Measurements from ENCODE around the gene MAPK13. TPM values are rescaled to one million over a fixed set of nuclear protein-coding genes. Genes with fewer than 3 reads are reported as not detected.

MAPK13 gene
- total and polyA plus RNA-seq, 4 donors: 2.2 to 20.3 (median 11.5) TPM

DNA sequence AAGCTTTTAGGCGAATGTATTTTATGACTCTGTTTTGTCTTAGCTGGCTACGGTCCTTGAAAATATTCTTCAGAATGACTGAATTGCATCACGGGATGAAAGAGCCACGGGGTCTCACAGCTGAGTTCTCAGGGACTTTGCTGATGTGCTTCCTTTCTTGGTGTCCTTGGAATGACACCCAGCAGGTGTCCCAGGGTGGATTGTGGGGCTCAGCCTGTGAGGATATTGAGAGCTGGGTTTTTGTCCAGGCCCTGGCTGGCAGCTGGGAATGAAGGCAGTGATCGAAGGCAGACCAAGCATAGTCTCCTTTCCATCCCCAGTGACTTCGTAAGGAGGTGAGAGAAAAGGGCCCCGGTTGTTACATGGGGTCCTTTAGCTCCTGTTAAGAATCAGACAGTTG, 18.8 kb upstream of the MAPK13 start:
- 96% methylated on average over 7 of the region's 7 CpGs for WGBS, 2 donors
- ATAC-seq (ENCODE audit: low FRiP score) (no peak), DNase-seq (no peak)
- H3K27ac ChIP-seq (ENCODE audit: low read depth in 1 of 2, low read length in 2 of 2): no peak overlapping the region
- no peaks in the 10 kb centered on the region for H3K9me3 ChIP-seq (ENCODE audit: control insufficient read depth, low read length)
- H3K36me3 ChIP-seq (ENCODE audit: control insufficient read depth in 1 of 2, insufficient read depth in 2 of 2, low read length in 1 of 2): peaks cover 4 to 13% of the 10 kb centered on the region in 2 donors
- no peak overlapping the region for H3K4me3 ChIP-seq (ENCODE audit: low read length in 2 of 2)
- intact Hi-C loops (cut with DNase I): no loop called here
- H3K4me1 ChIP-seq (ENCODE audit: control insufficient read depth in 1 of 2, insufficient read depth in 2 of 2, low read length in 2 of 2): no peaks in the 10 kb centered on the region
- no peaks in the 10 kb centered on the region for H3K27me3 ChIP-seq (ENCODE audit: control insufficient read depth in 1 of 2, insufficient read depth in 2 of 2, low read length in 1 of 2)

DNA sequence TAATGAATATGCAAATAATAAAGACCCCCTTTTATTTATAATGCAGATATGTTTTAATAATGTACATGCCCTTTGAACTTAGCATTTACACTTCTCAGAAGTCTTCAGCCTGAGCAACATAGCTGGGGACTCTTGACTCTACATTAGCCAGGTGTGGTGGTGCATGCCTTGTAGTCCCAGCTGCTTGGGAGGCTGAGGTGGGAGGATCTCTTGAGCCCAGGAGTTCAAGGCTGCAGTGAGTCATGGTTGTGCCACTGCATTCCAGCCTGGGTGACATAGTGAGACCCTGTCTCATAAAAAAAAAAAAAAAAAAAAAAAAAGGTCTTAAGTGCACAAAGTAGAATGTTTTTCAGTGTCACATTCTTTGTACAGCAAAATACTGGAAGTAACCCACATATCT, 17.3 kb upstream of the MAPK13 start:
- Histone ChIP-seq H3K36me3 (ENCODE audit: control insufficient read depth in 1 of 2, insufficient read depth in 2 of 2, low read length in 1 of 2) (peaks cover 2 to 12% of the 10 kb centered on the region in 2 donors), H3K27ac (ENCODE audit: low read depth in 1 of 2, low read length in 2 of 2) (no peak overlapping the region), H3K4me3 (ENCODE audit: low read length in 2 of 2) (no peak overlapping the region), H3K4me1 (ENCODE audit: control insufficient read depth in 1 of 2, insufficient read depth in 2 of 2, low read length in 2 of 2) (no peaks in the 10 kb centered on the region), H3K9me3 (ENCODE audit: control insufficient read depth, low read length) (no peaks in the 10 kb centered on the region), H3K27me3 (ENCODE audit: control insufficient read depth in 1 of 2, insufficient read depth in 2 of 2, low read length in 1 of 2) (no peaks in the 10 kb centered on the region)
- ATAC-seq (ENCODE audit: low FRiP score): no peak
- intact Hi-C loops (cut with DNase I): no loop called here
- no peak for DNase-seq

DNA sequence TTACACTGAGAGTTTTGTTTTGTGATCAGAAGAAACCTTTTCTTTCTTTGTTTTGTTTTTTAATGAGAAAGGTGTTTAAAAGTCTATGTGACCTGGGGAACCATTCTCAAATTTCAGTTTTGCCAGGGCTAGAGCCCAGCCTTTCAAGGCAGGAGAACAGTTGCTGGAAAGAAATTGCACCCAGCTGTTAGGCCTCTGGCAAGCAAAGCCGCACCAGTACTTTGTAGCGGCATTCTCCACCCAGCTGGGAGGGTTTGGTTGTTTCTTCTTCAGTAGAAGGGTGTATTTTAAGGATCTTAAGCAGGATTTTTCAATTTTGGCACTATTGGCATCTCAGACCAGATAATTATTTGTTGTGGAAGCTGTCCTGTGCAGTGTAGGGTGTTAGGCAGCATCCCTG, 16.6 kb upstream of the MAPK13 start:
- WGBS, 2 donors: 91 to 94% methylated on average over 2 of the region's 2 CpGs
- DNase-seq (no peak), ATAC-seq (ENCODE audit: low FRiP score) (no peak)
- no peak overlapping the region for H3K4me3 ChIP-seq (ENCODE audit: low read length in 2 of 2)
- no peaks in the 10 kb centered on the region for H3K9me3 ChIP-seq (ENCODE audit: control insufficient read depth, low read length)
- intact Hi-C loops (cut with DNase I): no loop called here
- H3K27me3 ChIP-seq (ENCODE audit: control insufficient read depth in 1 of 2, insufficient read depth in 2 of 2, low read length in 1 of 2): no peaks in the 10 kb centered on the region
- peaks cover 2 to 6% of the 10 kb centered on the region in 2 donors for H3K36me3 ChIP-seq (ENCODE audit: control insufficient read depth in 1 of 2, insufficient read depth in 2 of 2, low read length in 1 of 2)
- no peak overlapping the region for H3K27ac ChIP-seq (ENCODE audit: low read depth in 1 of 2, low read length in 2 of 2)
- H3K4me1 ChIP-seq (ENCODE audit: control insufficient read depth in 1 of 2, insufficient read depth in 2 of 2, low read length in 2 of 2): no peaks in the 10 kb centered on the region

DNA sequence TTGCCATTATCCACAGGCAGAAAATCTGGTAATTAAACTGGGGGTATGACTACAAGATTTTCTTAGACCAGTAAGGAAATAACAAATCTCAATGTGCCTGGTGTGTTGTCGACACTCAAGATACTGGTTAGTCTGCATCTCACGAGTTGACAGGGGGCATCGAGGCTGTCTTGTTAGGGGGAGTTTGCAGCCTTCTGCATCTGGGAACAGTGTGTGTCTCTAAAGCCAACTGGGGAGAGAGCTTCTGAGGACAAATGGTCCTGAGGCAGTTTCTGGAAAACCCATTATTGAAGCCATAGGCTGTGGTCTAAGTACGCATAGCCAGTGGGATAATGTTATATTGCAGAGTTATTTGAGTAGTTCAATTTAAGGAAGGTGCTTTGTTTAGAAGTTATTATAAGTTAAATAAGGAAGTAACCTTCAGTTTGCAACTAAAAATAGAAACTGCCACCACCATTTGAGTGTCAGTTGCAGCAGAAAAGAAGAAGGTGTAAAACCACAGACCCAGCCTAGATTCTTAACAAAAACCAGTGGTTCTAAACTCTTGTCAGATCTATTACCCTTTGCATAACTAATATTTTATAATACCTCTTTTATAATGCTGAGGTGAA, 15.4 kb upstream of the MAPK13 start:
- 74 to 75% methylated on average over 4 of the region's 4 CpGs for WGBS, 2 donors
- Histone ChIP-seq H3K27ac (ENCODE audit: low read depth in 1 of 2, low read length in 2 of 2) (no peak overlapping the region), H3K4me3 (ENCODE audit: low read length in 2 of 2) (no peak overlapping the region), H3K27me3 (ENCODE audit: control insufficient read depth in 1 of 2, insufficient read depth in 2 of 2, low read length in 1 of 2) (no peaks in the 10 kb centered on the region), H3K9me3 (ENCODE audit: control insufficient read depth, low read length) (no peaks in the 10 kb centered on the region), H3K36me3 (ENCODE audit: control insufficient read depth in 1 of 2, insufficient read depth in 2 of 2, low read length in 1 of 2) (peaks cover 2 to 4% of the 10 kb centered on the region in 2 donors), H3K4me1 (ENCODE audit: control insufficient read depth in 1 of 2, insufficient read depth in 2 of 2, low read length in 2 of 2) (no peaks in the 10 kb centered on the region)
- ATAC-seq (ENCODE audit: low FRiP score) (no peak), DNase-seq (no peak)
- intact Hi-C loops (cut with DNase I): no loop called here

DNA sequence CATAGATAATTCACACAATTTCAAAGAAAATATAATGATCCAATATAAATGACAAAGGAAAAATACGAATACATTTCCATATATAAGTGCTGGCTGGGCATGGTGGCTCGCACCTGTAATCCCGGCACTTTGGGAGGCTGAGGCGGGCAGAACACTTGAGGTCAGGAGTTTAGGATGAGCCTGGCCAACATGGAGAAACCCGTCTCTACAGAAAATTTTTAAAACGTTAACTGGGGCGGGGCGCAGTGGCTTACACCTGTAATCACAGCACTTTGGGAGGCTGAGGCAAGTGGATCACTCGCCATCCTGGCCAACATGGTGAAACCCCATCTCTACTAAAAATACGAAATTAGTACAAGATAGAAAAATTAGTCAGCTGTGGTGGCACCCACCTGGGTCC, 14.9 kb upstream of the MAPK13 start:
- peaks cover under 1 to 2% of the 10 kb centered on the region in 2 donors for H3K36me3 ChIP-seq (ENCODE audit: control insufficient read depth in 1 of 2, insufficient read depth in 2 of 2, low read length in 1 of 2)
- H3K4me1 ChIP-seq (ENCODE audit: control insufficient read depth in 1 of 2, insufficient read depth in 2 of 2, low read length in 2 of 2): no peaks in the 10 kb centered on the region
- WGBS, 2 donors: 95 to 96% methylated on average over 10 of the region's 10 CpGs
- H3K4me3 ChIP-seq (ENCODE audit: low read length in 2 of 2): no peak overlapping the region
- no peaks in the 10 kb centered on the region for H3K27me3 ChIP-seq (ENCODE audit: control insufficient read depth in 1 of 2, insufficient read depth in 2 of 2, low read length in 1 of 2)
- intact Hi-C loops (cut with DNase I): no loop called here
- H3K27ac ChIP-seq (ENCODE audit: low read depth in 1 of 2, low read length in 2 of 2): no peak overlapping the region
- no peak for ATAC-seq (ENCODE audit: low FRiP score)
- no peak for DNase-seq
- H3K9me3 ChIP-seq (ENCODE audit: control insufficient read depth, low read length): no peaks in the 10 kb centered on the region

DNA sequence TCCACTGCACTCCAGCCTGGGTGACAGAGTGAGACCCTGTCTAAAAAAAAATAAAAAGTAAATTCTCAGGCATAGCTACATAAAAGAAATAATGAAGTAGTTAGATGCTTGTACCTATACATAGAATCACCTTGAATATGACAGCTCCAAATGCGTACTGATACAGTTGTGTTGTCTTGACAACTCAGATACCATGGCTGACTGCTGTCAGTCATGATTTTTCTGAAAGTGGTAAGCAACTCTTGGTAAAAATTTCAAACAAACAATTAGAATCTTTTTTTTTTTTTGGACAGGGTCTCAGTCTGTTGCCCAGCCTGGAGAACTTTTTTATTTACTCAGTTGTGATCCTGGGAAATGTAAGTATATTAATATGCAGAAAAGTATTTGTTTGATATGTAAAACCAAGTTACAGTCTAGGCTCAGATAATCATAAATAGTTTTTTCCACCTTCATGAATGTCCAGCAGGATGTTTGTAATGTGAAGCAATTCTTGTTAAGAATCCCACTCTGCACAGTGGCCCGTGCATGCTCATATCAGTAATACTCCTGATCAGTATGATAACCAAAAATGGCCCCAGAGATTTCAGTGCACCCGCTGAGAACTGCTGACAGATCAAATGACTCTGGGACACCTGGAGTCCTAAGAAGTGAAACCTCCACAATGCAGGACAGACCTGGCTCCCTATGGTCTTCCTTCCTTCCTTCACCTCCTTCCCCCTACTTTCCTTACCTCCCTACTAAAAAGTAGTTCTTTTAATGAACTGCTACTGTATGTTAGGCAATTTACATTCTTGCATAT, 14.0 kb upstream of the MAPK13 start:
- no peaks in the 10 kb centered on the region for H3K27me3 ChIP-seq (ENCODE audit: control insufficient read depth in 1 of 2, insufficient read depth in 2 of 2, low read length in 1 of 2)
- no peak overlapping the region for H3K27ac ChIP-seq (ENCODE audit: low read depth in 1 of 2, low read length in 2 of 2)
- no peak overlapping the region for H3K4me3 ChIP-seq (ENCODE audit: low read length in 2 of 2)
- ATAC-seq (ENCODE audit: low FRiP score): no peak
- no peaks in the 10 kb centered on the region for H3K4me1 ChIP-seq (ENCODE audit: control insufficient read depth in 1 of 2, insufficient read depth in 2 of 2, low read length in 2 of 2)
- DNase-seq: no peak
- 86 to 87% methylated on average over 3 of the region's 3 CpGs for WGBS, 2 donors
- intact Hi-C loops (cut with DNase I): no loop called here
- no peaks in the 10 kb centered on the region for H3K9me3 ChIP-seq (ENCODE audit: control insufficient read depth, low read length)
- peaks cover 0 to 2% of the 10 kb centered on the region in 2 donors for H3K36me3 ChIP-seq (ENCODE audit: control insufficient read depth in 1 of 2, insufficient read depth in 2 of 2, low read length in 1 of 2)

DNA sequence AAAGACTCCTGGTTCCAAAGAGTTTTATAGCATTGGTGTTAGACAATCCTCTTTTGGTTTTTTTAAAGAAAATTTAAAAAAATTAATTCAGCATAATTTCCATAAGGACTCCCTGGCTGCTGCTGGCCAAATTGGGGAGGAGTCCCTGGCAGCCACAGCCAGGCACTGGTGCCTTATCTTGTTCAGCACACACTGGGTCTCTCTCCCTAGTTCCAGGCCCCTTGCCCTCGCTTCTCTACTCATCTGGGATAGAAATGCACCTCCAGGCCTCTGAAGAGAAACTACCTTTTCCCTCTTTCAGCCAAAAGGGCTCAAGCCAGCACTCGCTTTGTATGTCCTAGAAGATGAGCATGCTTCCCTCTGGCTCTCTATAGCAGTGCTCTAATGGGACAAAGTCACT, 13.4 kb upstream of the MAPK13 start:
- H3K9me3 ChIP-seq (ENCODE audit: control insufficient read depth, low read length): no peaks in the 10 kb centered on the region
- ATAC-seq (ENCODE audit: low FRiP score) (no peak), DNase-seq (no peak)
- no peak overlapping the region for H3K4me3 ChIP-seq (ENCODE audit: low read length in 2 of 2)
- H3K36me3 ChIP-seq (ENCODE audit: control insufficient read depth in 1 of 2, insufficient read depth in 2 of 2, low read length in 1 of 2): peaks cover 0 to 2% of the 10 kb centered on the region in 2 donors
- H3K27ac ChIP-seq (ENCODE audit: low read depth in 1 of 2, low read length in 2 of 2): no peak overlapping the region
- H3K4me1 ChIP-seq (ENCODE audit: control insufficient read depth in 1 of 2, insufficient read depth in 2 of 2, low read length in 2 of 2): no peaks in the 10 kb centered on the region
- 94 to 97% methylated on average over 2 of the region's 2 CpGs for WGBS, 2 donors
- no peaks in the 10 kb centered on the region for H3K27me3 ChIP-seq (ENCODE audit: control insufficient read depth in 1 of 2, insufficient read depth in 2 of 2, low read length in 1 of 2)
- intact Hi-C loops (cut with DNase I): no loop called here

DNA sequence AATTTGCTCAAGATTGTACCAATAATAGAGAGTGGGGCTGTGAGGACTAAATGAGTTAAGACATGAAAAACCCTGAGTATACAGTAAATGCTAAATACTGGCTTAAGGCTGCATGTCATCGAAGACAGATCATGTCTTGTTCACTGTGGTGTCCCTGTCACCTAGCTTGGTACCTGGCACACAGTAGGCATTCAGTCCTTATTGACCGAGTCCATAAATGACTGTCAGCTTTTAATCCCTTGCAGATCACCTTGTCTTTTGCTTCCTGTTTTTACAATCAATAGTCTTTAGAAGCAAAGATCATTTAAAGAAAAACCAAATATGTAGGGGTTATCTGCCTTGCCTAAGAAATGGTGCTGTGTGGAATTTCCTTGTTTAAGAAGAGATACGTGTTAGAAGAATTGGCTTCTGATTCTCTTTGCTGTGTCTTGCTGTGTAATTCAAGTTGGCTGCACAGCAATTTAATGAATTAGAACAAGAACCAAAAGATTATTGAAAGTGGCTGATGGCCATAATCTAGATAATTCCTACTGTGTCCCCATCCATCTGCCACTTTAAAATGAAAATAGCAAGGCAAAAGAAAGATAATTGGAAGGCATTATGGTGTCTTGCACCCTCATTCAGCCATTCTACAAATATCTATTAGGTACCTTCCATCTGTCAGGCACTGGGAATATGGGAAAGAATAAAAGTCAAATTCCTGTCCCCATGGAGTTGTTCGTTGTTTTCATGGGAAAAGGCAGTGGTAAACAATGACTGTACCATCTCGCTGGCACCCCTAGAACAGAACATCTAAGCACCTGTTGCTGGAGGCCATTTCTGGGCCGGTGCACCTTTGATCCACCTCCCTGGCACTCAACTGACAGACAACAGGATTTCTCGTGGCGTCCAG, 12.4 kb upstream of the MAPK13 start:
- Histone ChIP-seq H3K9me3 (ENCODE audit: control insufficient read depth, low read length) (no peaks in the 10 kb centered on the region), H3K27ac (ENCODE audit: low read depth in 1 of 2, low read length in 2 of 2) (no peak overlapping the region), H3K4me1 (ENCODE audit: control insufficient read depth in 1 of 2, insufficient read depth in 2 of 2, low read length in 2 of 2) (no peaks in the 10 kb centered on the region), H3K4me3 (ENCODE audit: low read length in 2 of 2) (no peak overlapping the region), H3K36me3 (ENCODE audit: control insufficient read depth in 1 of 2, insufficient read depth in 2 of 2, low read length in 1 of 2) (peaks cover 0 to 2% of the 10 kb centered on the region in 2 donors), H3K27me3 (ENCODE audit: control insufficient read depth in 1 of 2, insufficient read depth in 2 of 2, low read length in 1 of 2) (no peaks in the 10 kb centered on the region)
- intact Hi-C loops (cut with DNase I): no loop called here
- DNase-seq (no peak), ATAC-seq (ENCODE audit: low FRiP score) (no peak)
- 92% methylated on average over 8 of the region's 8 CpGs for WGBS, 2 donors

All from aorta (tissue), 5 donors.